Spleen (tissue), 11 donors: ENCODE data around the gene PRKCH. TPM values are rescaled to one million over a fixed set of nuclear protein-coding genes. Genes with fewer than 3 reads are reported as not detected.

Experiments used
- DNase-seq: peaks from one replicate; pipeline ENCODE4 v3.0.0-alpha.2; 2020
- H3K27ac ChIP-seq, 8 donors: fragments of 200-600 bp; sonication (generic) in 7 of 8; 1 replicate in 4 of 8; 2 replicates in 4 of 8; pipeline versions ENCODE4 v1.5.0 to v1.8.0; 2016 to 2021; ENCODE audit warnings: inconsistent platforms in 4 of 8, mild to moderate bottlenecking in 4 of 8, moderate library complexity in 1 of 8
- H3K27me3 ChIP-seq, 7 donors: fragments of 200-600 bp; sonication (generic) in 6 of 7; replicated peaks in 1 of 7; 1 replicate in 4 of 7; 2 replicates in 3 of 7; pipeline versions ENCODE4 v1.5.0 to v1.8.0; 2016 to 2021; ENCODE audit warnings: inconsistent platforms in 3 of 7, mild to moderate bottlenecking in 1 of 7
- H3K36me3 ChIP-seq, 6 donors: fragments of 200-600 bp; sonication (generic) in 5 of 6; 1 replicate in 4 of 6; 2 replicates in 2 of 6; pipeline versions ENCODE4 v1.5.0 to v1.8.0; 2016 to 2021; ENCODE audit warnings: inconsistent platforms in 2 of 6
- H3K4me1 ChIP-seq, 6 donors: fragments of 200-600 bp; sonication (generic) in 5 of 6; 1 replicate in 3 of 6; 2 replicates in 3 of 6; pipeline versions ENCODE4 v1.5.0 to v1.8.0; 2016 to 2021; ENCODE audit warnings: inconsistent platforms in 3 of 6
- H3K4me3 ChIP-seq, 8 donors: fragments of 200-600 bp; sonication (generic) in 7 of 8; 1 replicate in 4 of 8; 2 replicates in 4 of 8; pipeline versions ENCODE4 v1.5.0 to v1.8.0; 2016 to 2021; ENCODE audit warnings: inconsistent platforms in 4 of 8, mild to moderate bottlenecking in 4 of 8, moderate library complexity in 2 of 8
- H3K9me3 ChIP-seq, 8 donors: fragments of 200-600 bp; sonication (generic) in 7 of 8; 1 replicate in 4 of 8; 2 replicates in 4 of 8; pipeline versions ENCODE4 v1.5.0 to v1.8.0; 2016 to 2021; ENCODE audit warnings: inconsistent platforms in 4 of 8
- POLR2A ChIP-seq, 3 donors: fragments of 450-650 bp; IDR thresholded peaks; one replicate each; pipeline ENCODE4 v1.5.1; 2017; ENCODE audit warnings: antibody characterized with exemption in 3 of 3, mild to moderate bottlenecking in 1 of 3
- POLR2AphosphoS5 ChIP-seq, 3 donors: sonication (generic); formaldehyde crosslinking; IDR thresholded peaks; one replicate each; pipeline ENCODE4 v1.5.1; 2017; ENCODE audit warnings: antibody characterized with exemption in 3 of 3
- WGBS, 5 donors: extraction: QIAGEN DNeasy Blood & Tissue Kit in 3 of 5; methylation state at CpG; one replicate each; pipeline versions ENCODE4 v1.1.5 to v1.1.7; 2013 to 2018; 5-methylcytosine and 5-hydroxymethylcytosine counted together
- intact Hi-C: fragments of 100-400 bp; cut with DNase I; formaldehyde crosslinking; loops from one replicate; pipeline ENCODE4 v1.15.0; 2023; ENCODE audit warnings: low total_unique reads
- polyA plus RNA-seq, 3 donors: library from polyadenylated mRNA; stranded (reverse); fragments of 200-250 nt; gene quantifications; one replicate each; pipeline ENCODE4 v1.2.1, GENCODE V29; 2013
- total RNA-seq, 7 donors: library from RNA; depleted of rRNA in 3 of 7; stranded (reverse); fragments of >200 nt in 3 of 7; fragmentation: NEBNext Ultra II Directional in 4 of 7; extraction: Animal tissue kit (Norgen Biotek cat#: 25700) in 4 of 7; gene quantifications; one replicate each; pipeline versions ENCODE4 v1.1.0 to v1.2.1, GENCODE V29; 2016 to 2021
- TF ChIP-seq, protein P1 (sequence below), 11 experiments: fragments of 200-600 bp in 7 of 11; fragments of 450-650 bp in 4 of 11; sonication (generic) in 4 of 11; IDR thresholded peaks in 8 of 11; conservative IDR thresholded peaks in 3 of 11; 1 replicate in 7 of 11; 2 replicates in 4 of 11; pipeline versions ENCODE4 v1.4.0 to v1.8.0; 2016 to 2021; ENCODE audit warnings: antibody characterized with exemption in 11 of 11, inconsistent platforms in 4 of 11, mild to moderate bottlenecking in 1 of 11
- donor health status: healthy with polysubstance abuse.
- donor health status: DM: no; HTN: no; CAD: no; lungs with moderate emphysema.
- donor health status: DM: no; HTN: no; CAD: no.
- donor health status: Bipolar disorder and iron deficiency.
- donor health status: healthy.
- donor health status: DM: no; HTN: no; CAD: no.
- donor health status: DM: yes; HTN: yes; CAD: no.

Gene PRKCH
- total and polyA plus RNA-seq, 10 donors, result 10.0 to 184 (median 105) TPM

GRCh38 chr14:61421212-61421923 is 100.0 kb downstream of the PRKCH start:
- H3K4me3 ChIP-seq, result no peak overlapping the region
- peaks cover 12 to 74% (median 44%) of the 10 kb centered on the region in 6 donors for H3K4me1 ChIP-seq
- no peaks in the 10 kb centered on the region for H3K27me3 ChIP-seq
- no peak for TF ChIP-seq POLR2AphosphoS5 (IDR thresholded peaks at IDR 0.05)
- no peak for TF ChIP-seq POLR2A (IDR thresholded peaks at IDR 0.05)
- TF ChIP-seq, protein P1, sequence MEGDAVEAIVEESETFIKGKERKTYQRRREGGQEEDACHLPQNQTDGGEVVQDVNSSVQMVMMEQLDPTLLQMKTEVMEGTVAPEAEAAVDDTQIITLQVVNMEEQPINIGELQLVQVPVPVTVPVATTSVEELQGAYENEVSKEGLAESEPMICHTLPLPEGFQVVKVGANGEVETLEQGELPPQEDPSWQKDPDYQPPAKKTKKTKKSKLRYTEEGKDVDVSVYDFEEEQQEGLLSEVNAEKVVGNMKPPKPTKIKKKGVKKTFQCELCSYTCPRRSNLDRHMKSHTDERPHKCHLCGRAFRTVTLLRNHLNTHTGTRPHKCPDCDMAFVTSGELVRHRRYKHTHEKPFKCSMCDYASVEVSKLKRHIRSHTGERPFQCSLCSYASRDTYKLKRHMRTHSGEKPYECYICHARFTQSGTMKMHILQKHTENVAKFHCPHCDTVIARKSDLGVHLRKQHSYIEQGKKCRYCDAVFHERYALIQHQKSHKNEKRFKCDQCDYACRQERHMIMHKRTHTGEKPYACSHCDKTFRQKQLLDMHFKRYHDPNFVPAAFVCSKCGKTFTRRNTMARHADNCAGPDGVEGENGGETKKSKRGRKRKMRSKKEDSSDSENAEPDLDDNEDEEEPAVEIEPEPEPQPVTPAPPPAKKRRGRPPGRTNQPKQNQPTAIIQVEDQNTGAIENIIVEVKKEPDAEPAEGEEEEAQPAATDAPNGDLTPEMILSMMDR (IDR thresholded peaks at IDR 0.05 in 8 of 11, conservative IDR thresholded peaks at IDR 0.05 in 3 of 11), result no peak
- H3K9me3 ChIP-seq, result peaks cover 0 to 10% (median 3%) of the 10 kb centered on the region in 8 donors
- intact Hi-C loops, result no loop called here
- H3K36me3 ChIP-seq, result no peaks in the 10 kb centered on the region
- WGBS, 5 donors, result 52 to 77% (median 65%) methylated on average over 1 of the region's 1 CpG
- no peak for DNase-seq
- H3K27ac ChIP-seq, result no peak overlapping the region

- H3K36me3 ChIP-seq, result no peaks in the 10 kb centered on the region
- intact Hi-C loops, result no loop called here
- no peak overlapping the region for H3K4me3 ChIP-seq
- H3K9me3 ChIP-seq, result peaks cover 0 to 10% (median 3%) of the 10 kb centered on the region in 8 donors
- no peak overlapping the region for H3K27ac ChIP-seq
- H3K4me1 ChIP-seq, result peaks cover 5 to 64% (median 16%) of the 10 kb centered on the region in 6 donors
- TF ChIP-seq POLR2AphosphoS5 (IDR thresholded peaks at IDR 0.05) (no peak), POLR2A (IDR thresholded peaks at IDR 0.05) (no peak)
- TF ChIP-seq, protein P1 (IDR thresholded peaks at IDR 0.05 in 8 of 11, conservative IDR thresholded peaks at IDR 0.05 in 3 of 11), result no peak
- H3K27me3 ChIP-seq, result no peaks in the 10 kb centered on the region
- WGBS, 5 donors, result 94 to 100% (median 96%) methylated on average over 1 of the region's 1 CpG
- no peak for DNase-seq
These were observed 104.7 kb downstream of the PRKCH start for GRCh38 chr14:61426048-61426447.

GRCh38 chr14:61428261-61428660 is 106.9 kb downstream of the PRKCH start:
- 75 to 86% (median 81%) methylated on average over 2 of the region's 2 CpGs for WGBS, 5 donors
- no peaks in the 10 kb centered on the region for H3K36me3 ChIP-seq
- H3K27me3 ChIP-seq, result no peaks in the 10 kb centered on the region
- DNase-seq, result no peak
- H3K4me1 ChIP-seq, result peaks cover 12 to 64% (median 24%) of the 10 kb centered on the region in 6 donors
- TF ChIP-seq POLR2A (IDR thresholded peaks at IDR 0.05) (no peak), POLR2AphosphoS5 (IDR thresholded peaks at IDR 0.05) (no peak)
- TF ChIP-seq, protein P1 (IDR thresholded peaks at IDR 0.05 in 8 of 11, conservative IDR thresholded peaks at IDR 0.05 in 3 of 11), result no peak
- intact Hi-C loops, result no loop called here
- no peak overlapping the region for H3K27ac ChIP-seq
- H3K4me3 ChIP-seq, result no peak overlapping the region
- peaks cover 0 to 10% (median 3%) of the 10 kb centered on the region in 8 donors for H3K9me3 ChIP-seq

- Histone ChIP-seq H3K27me3 (no peaks in the 10 kb centered on the region), H3K9me3 (peaks cover 0 to 10% (median 3%) of the 10 kb centered on the region in 8 donors), H3K4me3 (no peak overlapping the region), H3K27ac (no peak overlapping the region), H3K36me3 (no peaks in the 10 kb centered on the region), H3K4me1 (peaks cover 19 to 69% (median 32%) of the 10 kb centered on the region in 6 donors)
- DNase-seq, result no peak
- intact Hi-C loops, result no loop called here
- no peak for TF ChIP-seq POLR2AphosphoS5 (IDR thresholded peaks at IDR 0.05)
- TF ChIP-seq, protein P1 (IDR thresholded peaks at IDR 0.05 in 8 of 11, conservative IDR thresholded peaks at IDR 0.05 in 3 of 11), result no peak
- no peak for TF ChIP-seq POLR2A (IDR thresholded peaks at IDR 0.05)
- WGBS, 5 donors, result 78 to 90% (median 82%) methylated on average over 2 of the region's 2 CpGs
These were observed 107.9 kb downstream of the PRKCH start for GRCh38 chr14:61429316-61429715.
